Body of pancreas (tissue), 4 donors: ENCODE results near the gene TTC29. TPM values are rescaled to one million over a fixed set of nuclear protein-coding genes. Genes with fewer than 3 reads are reported as not detected.

Source experiments
- ATAC-seq: fragments of 150-250 bp; one replicate; pipeline ENCODE4 v1.9.1; 2016
- DNase-seq, 4 donors: peaks; one replicate each; pipeline ENCODE4 v3.0.0-alpha.2; 2019
- H3K27ac ChIP-seq, 4 donors: fragments of 200-600 bp; sonication (generic); 1 replicate in 3 of 4; 2 replicates in 1 of 4; pipeline versions ENCODE4 v1.5.1 to v1.6.1; 2016 to 2019; ENCODE audit warnings: mild to moderate bottlenecking in 1 of 4, mixed read lengths in 1 of 4, moderate library complexity in 1 of 4
- H3K27me3 ChIP-seq, 2 donors: fragments of 200-600 bp; sonication (generic); one replicate each; pipeline ENCODE4 v1.6.0; 2016; ENCODE audit warnings: mild to moderate bottlenecking in 1 of 2
- H3K36me3 ChIP-seq, 2 donors: fragments of 200-600 bp; sonication (generic); replicated peaks in 1 of 2; 2 replicates each; pipeline ENCODE4 v1.5.1; 2016; ENCODE audit warnings: low read depth in 2 of 2; ENCODE audit not compliant: insufficient read depth in 1 of 2
- H3K4me1 ChIP-seq: fragments of 200-600 bp; sonication (generic); one replicate; pipeline ENCODE4 v1.6.0; 2016
- H3K4me3 ChIP-seq, 2 donors: fragments of 200-600 bp; sonication (generic); 1 replicate in 1 of 2; 2 replicates in 1 of 2; pipeline ENCODE4 v1.5.1; 2016 to 2019
- H3K9me3 ChIP-seq, 3 donors: fragments of 200-600 bp; sonication (generic); 1 replicate in 2 of 3; 2 replicates in 1 of 3; pipeline ENCODE4 v1.5.1; 2016
- CTCF ChIP-seq, 7 experiments: fragments of 450-650 bp in 4 of 7; fragments of 200-600 bp in 3 of 7; sonication (generic) in 3 of 7; IDR thresholded peaks; one replicate each; pipeline ENCODE4 v1.5.1; 2016 to 2019; ENCODE audit warnings: antibody characterized with exemption in 7 of 7
- POLR2A ChIP-seq, 3 donors: fragments of 450-650 bp; IDR thresholded peaks; one replicate each; pipeline ENCODE4 v1.6.1; 2016; ENCODE audit warnings: antibody characterized with exemption in 3 of 3, mild to moderate bottlenecking in 2 of 3
- WGBS, 2 donors: methylation state at CpG; one replicate each; pipeline ENCODE4 v1.1.5; 2017; 5-methylcytosine and 5-hydroxymethylcytosine counted together
- intact Hi-C: fragments of 100-400 bp; cut with DNase I; formaldehyde crosslinking; loops from one replicate; pipeline ENCODE4 v1.15.1; 2023
- total RNA-seq, 2 donors: library from RNA; depleted of rRNA; stranded (reverse); fragments of >200 nt; gene quantifications; one replicate each; pipeline ENCODE4 v1.1.0, GENCODE V29; 2016

The TTC29 gene
- total RNA-seq, 2 donors from 2014 or later: not detected

- Histone ChIP-seq H3K4me3 (no peak overlapping the region), H3K27me3 (no peaks in the 10 kb centered on the region), H3K36me3 (no peaks in the 10 kb centered on the region), H3K9me3 (no peaks in the 10 kb centered on the region), H3K27ac (no peak overlapping the region), H3K4me1 (no peaks in the 10 kb centered on the region)
- TF ChIP-seq CTCF (IDR thresholded peaks at IDR 0.05) (no peak), POLR2A (IDR thresholded peaks at IDR 0.05) (no peak)
- DNase-seq (no peak), ATAC-seq (no peak)
- 40 to 41% methylated on average over 4 of the region's 4 CpGs for whole genome bisulfite sequencing, 2 donors
- intact Hi-C loops: no loop called here
These were observed 284.3 kb downstream of the TTC29 start for GRCh38 chr4:146661367-146661766.
